ENCODE measurements around the gene KRT77.
"Not testable (repeated sequence)": the region's sequence is repeated elsewhere in the genome, so short reads cannot be mapped to it uniquely, and the experiment has no call there.

KRT77 gene

GRCh38 chr12:52703424-52703823, at the start of gene KRT77:
Gene KRT77 (minus strand): TSS chr12:52703524. CDS start chr12:52703434, 90 bp downstream.
- DNase-seq: no peak

DNA sequence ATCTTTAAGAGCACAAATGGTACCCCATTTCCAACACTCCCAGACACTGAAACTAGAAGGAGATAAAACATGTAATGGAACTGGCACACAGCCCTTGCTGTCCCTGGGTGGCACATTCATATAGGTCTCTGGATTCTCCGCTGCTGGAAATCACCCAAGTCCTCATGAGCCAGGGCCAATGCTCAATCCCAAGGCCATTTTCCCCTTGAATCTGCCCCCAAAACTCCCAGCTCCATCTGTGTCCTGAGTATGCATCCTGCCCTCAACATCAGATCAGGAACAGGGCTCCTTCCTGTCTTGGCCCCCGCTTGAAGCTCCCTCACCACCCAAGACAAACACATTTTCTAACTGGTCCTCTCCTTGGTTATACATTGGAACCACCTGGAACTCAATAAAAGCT, 49.2 kb upstream of the KRT77 start:
- DNase-seq: no peak

DNA sequence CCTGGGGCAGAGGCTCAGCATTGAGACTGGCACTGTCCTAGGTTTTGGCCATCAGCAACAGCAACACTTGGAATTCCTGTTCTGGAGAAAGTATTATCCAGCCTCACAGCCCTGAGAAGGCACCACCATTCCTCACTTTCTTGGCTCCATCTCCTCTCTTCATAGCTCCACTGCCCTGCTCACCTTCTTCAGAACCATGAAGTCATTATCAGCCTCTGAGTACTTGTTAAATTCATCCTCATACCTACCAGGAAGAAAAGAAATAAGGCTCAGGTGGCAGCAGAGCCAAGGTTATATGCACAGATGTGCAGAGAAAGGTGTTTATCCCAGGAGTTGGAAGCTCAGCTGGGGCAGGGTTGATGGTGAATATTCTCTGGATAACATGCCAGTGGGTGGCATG, 48.5 kb upstream of the KRT77 start:
- DNase-seq: no peak

GRCh38 chr12:52750532-52750931, 47.2 kb upstream of the KRT77 start:
- DNase-seq: not testable (repeated sequence)

- DNase-seq: no peak
Measured at GRCh38 chr12:52749827-52750226, 46.5 kb upstream of the KRT77 start.

DNA sequence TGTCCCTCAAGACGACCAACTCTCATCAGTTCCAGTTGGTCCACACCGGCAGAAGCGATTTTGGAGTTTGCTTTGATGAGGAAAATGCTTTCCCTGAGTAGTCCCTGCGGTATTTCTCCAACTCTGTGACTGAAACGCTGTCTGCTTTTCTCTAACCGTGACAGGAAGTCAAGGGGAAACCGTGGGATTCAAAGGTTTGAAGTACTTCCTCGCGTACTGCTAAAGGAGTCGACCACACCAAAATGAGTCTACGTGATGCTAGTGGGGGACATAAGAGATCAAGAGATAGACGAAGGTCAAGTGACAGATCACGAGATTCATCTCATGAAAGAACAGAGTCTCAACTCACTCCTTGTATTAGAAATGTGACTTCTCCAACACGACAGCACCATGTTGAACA, 45.3 kb upstream of the KRT77 start:
- no peak for DNase-seq

- no peak for DNase-seq
Measured at GRCh38 chr12:52745554-52745953, 42.2 kb upstream of the KRT77 start.

DNA sequence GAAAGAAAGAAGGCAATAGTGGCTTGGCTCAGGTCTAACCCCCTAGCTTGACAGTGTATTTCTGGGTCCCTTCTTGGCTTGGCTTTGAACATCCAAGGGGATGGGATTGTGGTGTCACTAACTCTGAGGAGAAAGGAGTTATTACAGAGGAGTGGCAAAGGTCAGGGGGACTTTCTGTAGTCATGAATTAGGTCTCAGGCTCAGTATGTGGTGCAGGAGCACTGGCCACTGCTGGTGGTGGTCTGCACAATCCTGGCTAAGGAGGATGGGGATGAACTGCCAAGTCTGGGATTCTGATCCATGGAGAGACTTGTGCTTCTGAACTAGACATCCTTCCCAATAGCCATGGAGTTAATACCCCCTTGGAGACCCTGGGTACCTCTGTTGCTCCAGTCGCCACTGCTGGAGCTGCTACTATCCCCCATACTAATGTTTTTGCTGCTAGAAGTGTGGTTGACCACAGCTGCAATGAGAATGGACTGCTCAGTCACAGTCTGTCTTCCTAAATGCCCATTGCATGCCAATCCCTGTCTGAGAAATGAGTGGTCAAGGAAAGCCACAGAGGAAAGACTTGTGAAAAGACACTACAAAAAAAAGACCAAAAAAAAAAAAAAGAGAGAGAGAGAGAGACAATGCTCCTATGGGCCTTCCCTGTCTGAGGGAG, 41.3 kb upstream of the KRT77 start:
- DNase-seq: no peak

DNA sequence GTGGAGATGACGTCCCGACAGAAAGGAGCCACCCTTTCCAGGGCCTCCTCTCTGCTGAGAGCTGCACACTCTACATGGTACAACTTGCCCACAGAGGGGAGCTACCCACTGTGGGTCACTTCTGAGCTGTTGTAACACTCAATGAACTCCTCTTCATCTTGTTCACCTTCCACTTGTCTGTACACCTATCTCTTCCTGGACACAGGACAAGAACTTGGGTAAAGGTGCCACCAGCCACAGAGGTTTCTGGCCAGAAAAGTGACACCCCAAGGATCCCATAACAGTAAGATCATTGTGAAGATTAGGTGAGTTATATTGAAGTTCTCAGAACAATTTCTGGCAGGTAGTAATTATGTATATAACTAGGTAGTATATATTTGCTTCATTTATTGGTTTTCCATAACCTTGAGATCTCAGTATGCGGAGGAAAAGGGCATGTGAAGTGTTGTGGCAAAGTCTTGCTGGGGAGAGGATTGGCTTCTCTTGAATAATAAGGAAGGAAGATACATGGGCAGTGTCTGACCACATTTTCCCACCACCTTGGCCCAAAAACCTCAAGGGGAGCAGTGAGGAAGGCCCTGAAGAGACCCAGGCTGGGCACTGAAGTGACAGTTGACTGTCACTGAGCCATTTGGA, 39.6 kb upstream of the KRT77 start:
- no peak for DNase-seq

DNA sequence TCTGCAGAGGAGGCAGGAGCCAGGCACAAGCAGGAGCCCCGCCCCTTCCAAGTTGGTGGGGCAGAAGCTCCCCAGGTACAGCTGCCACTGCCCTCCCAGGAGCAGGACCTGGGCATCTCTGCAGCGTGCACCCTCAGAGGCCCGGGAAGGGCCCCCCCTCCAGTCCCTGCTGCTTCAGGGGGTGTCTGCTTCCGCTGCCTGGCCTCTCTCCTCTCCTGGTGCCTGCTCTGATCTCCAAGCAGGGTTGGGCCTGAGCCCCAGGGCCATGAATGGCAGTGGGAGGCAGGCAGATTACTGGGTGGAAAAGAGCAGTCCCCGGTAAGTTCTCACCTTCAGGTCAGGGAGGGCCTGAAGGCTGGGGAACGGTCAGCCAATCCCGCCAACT, 38.9 kb upstream of the KRT77 start:
- DNase-seq: no peak

GRCh38 chr12:52741375-52742195, 38.3 kb upstream of the KRT77 start:
- DNase-seq: no peak

DNA sequence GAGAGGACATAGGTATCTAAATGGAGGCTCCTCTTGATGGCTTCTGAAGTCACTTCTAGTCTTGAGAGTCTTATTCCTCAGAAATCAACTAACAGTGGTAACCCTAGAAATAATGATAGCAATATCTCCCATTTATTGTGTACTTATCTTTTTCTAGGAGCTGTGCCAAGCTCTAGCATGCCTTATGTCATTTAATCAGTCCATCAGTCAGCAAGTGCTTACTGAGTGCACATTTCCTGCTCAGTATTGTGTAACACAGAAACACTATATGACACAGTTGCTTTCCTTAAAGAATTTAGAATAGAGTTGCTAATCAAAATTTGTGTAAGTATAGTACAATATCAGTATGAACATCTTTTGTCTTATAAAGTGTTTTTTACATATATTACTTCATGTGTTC, 37.3 kb upstream of the KRT77 start:
- DNase-seq: no peak

DNA sequence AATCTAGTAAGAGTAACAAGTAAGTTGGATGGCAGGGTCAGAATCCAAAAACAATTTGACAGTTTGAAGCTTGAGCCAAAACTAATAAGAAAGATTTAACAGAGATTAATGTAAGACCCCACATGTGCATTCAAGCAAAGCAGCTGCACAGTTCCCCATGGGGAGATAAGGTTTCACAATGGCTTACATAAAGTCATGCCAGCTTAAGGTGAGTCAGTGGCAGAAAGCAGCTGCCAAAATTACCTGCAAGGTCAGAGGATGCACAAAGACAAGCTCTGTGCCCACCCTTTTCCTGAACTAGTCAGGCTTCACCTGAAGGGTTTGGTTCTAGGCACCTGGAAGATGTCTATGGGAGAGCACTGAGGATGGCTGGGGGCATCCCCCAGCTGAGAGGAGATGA, 36.6 kb upstream of the KRT77 start:
- no peak for DNase-seq

GRCh38 chr12:52735816-52736632, 32.7 kb upstream of the KRT77 start:
- no peak for DNase-seq

DNA sequence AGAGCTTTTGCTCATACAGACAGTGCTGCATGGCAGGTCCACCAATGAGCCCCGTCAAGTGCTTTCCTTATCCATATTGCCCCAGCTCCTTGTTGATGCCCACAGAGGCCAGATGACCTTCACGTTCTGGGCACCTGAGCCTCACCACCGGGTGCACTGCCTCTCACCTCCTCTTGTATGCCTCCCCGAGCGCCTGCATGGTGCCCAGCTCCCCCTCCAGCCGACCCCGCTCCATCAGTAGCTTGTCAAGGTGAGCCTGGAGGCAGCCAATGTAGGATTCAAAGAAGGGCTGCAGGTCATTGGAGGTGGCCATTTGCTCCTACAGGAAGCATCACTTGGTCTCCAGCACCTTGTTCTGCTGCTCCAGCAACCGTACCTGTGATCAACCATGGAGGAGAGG, 31.8 kb upstream of the KRT77 start:
- no peak for DNase-seq

DNA sequence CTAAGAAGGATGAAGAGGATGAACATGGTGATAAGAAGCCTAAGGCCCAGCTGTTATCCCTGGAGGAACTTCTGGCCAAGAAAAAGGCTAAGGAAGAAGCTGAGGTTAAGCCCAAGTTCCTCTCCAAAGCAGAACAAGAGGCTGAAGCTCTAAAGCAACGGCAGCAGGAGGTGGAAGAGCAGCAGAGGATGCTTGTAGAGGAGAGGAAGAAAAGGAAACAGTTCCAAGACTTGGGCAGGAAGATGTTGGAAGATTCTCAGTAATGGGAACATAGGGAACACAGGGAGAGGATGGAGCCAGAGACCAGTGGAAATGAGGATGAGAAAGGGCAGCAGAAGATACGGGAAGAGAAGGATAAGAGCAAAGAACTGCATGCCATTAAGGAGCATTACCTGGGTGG, 27.5 kb upstream of the KRT77 start:
- DNase-seq: no peak

DNA sequence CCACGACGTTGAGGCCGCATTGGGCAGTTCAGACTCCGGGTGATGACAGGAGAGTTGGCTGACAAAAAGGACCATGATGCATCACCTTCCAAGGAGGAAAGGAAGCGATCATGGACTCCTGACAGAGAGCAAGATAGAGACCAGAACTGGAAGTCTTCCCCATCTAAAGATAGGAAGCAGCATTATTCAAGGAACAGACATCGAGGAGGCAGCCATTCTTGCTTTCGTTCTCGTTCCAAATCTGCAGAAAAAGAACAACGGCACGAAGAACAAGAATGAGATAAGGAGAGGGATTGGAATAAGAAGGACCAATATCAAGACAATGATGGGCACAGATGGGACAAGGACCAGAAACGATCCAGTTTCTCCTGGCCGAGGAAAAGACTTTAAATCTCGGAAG, 27.1 kb upstream of the KRT77 start:
- DNase-seq: no peak

DNA sequence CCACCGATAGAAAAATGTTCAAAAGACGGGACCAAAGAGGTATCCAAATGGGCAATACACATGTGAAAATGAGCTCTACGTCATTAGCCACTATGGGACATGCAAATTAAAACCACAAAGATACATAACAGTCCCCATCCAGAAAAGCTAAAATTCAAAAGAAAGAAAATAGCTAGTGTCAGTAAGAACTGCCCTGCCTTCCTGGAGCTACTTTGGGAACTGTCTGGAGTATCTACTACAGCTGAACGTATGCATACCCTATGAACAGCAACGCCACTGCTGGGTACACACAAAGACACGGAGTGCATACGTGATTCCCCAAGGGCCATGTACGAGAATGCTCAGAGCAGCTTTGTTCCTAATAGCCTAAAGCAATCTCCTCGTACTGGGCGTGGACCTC, 25.8 kb upstream of the KRT77 start:
- no peak for DNase-seq

DNA sequence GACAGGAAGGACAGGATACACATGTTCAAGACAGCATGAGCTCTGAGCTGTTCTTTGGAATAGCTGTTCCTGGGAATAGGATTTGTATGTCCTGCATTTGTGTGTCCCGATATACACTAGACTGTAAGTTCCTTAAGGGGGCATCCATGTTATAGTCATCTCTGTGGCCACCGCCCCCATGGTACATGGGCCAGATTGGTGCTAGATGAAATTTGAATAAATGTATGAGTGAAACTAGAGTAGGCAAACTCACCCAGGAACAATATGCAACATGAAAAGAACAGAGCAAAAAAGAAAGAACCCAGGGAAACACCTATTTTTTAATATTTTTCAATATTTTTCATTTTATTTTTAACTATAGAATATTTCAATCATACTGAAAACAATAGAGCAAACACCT, 25.1 kb upstream of the KRT77 start:
- no peak for DNase-seq

- DNase-seq: no peak
Measured at GRCh38 chr12:52727037-52727436, 23.7 kb upstream of the KRT77 start.

DNA sequence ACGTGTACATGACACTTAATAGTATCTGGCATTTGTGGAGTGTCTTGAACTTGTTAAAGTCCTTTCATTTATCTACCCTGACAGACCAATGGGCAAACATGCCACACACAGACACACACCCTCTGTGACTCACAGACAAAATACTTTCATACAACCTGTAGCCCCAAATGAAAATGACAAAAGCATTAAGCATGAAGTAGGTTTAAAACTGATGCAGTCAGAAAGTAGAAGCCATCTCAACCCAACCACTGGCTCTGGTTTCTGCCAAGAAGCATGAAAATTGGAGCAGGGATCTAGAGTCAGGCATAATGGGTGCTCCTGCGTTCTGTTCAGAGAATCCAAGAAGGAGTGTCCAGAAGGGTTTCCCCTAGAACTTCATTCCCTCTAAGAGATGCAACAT, 23.1 kb upstream of the KRT77 start:
- no peak for DNase-seq

GRCh38 chr12:52724384-52724783, 21.1 kb upstream of the KRT77 start:
- no peak for DNase-seq

DNA sequence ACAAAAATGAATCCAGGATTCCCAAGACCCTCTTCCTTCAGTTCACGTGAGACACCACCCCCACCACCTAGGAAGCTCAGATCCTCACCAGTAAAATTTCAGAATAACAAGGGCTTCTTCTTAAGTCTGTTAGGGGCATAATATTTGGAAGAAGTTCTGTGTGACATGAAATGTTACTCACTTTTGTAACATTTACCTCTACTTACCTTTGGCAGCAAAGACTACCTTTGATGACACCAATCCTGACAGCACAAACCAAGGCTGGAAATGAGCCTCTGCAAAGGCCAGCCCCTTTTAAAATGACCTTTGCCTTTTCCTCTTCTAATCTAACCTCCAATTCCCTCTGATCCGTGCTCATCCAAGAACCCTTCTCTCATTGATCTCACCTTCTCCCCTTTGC, 19.4 kb upstream of the KRT77 start:
- DNase-seq: no peak
